Measurements from ENCODE around the gene CFHR5.

- TF ChIP-seq SNAI2 (CRISPR knock-in tag; IDR thresholded peaks at IDR 0.05) = no peak
- no peak for TF ChIP-seq GLIS3 (CRISPR knock-in tag; IDR thresholded peaks at IDR 0.05)
- TF ChIP-seq ZNF8 (CRISPR knock-in tag; IDR thresholded peaks at IDR 0.05) = no peak
- no peak for TF ChIP-seq ESRRG (CRISPR knock-in tag; IDR thresholded peaks at IDR 0.05)
- no peak for TF ChIP-seq ARNTL (CRISPR knock-in tag; IDR thresholded peaks at IDR 0.05; ENCODE audit: borderline replicate concordance, low read depth)
- TF ChIP-seq ZFP3 (CRISPR knock-in tag; IDR thresholded peaks at IDR 0.05) = no peak
- no peak for TF ChIP-seq TCF4 (CRISPR knock-in tag; IDR thresholded peaks at IDR 0.05; ENCODE audit: borderline replicate concordance)
- TF ChIP-seq PPARA (CRISPR knock-in tag; IDR thresholded peaks at IDR 0.05; ENCODE audit: borderline replicate concordance) = no peak
- no peak for TF ChIP-seq ZNF565 (CRISPR knock-in tag; conservative IDR thresholded peaks at IDR 0.05; ENCODE audit: low read depth)
- no peak for TF ChIP-seq BACH2 (CRISPR knock-in tag; IDR thresholded peaks at IDR 0.05; ENCODE audit: borderline replicate concordance)
- TF ChIP-seq CREB5 (CRISPR knock-in tag; IDR thresholded peaks at IDR 0.05; ENCODE audit: low read depth) = no peak
- TF ChIP-seq PATZ1 (CRISPR knock-in tag; IDR thresholded peaks at IDR 0.05; ENCODE audit: borderline replicate concordance) = no peak
- TF ChIP-seq ZFP30 (CRISPR knock-in tag; IDR thresholded peaks at IDR 0.05) = no peak
- no peak for TF ChIP-seq CSDC2 (CRISPR knock-in tag; IDR thresholded peaks at IDR 0.05)
These were observed 52.4 kb downstream of the CFHR5 start for GRCh38 chr1:197029749-197030148.
